Muscle layer of duodenum (tissue), 2 donors: ENCODE data around the gene MIDN.

Experiments
- H3K27ac ChIP-seq: one replicate; pipeline ENCODE4 v1.7.0; 2013; ENCODE audit warnings: mild to moderate bottlenecking, low read length
- H3K27me3 ChIP-seq: one replicate; pipeline ENCODE4 v1.7.0; 2013; ENCODE audit warnings: low read depth, mild to moderate bottlenecking, control low read depth, low read length
- H3K36me3 ChIP-seq, 2 donors: one replicate each; pipeline ENCODE4 v1.7.0; 2013; ENCODE audit warnings: low read length in 2 of 2, control low read depth in 1 of 2, mild to moderate bottlenecking in 1 of 2; ENCODE audit not compliant: insufficient read depth in 2 of 2, control insufficient read depth in 1 of 2
- H3K4me1 ChIP-seq, 2 donors: one replicate each; pipeline ENCODE4 v1.7.0; 2013; ENCODE audit warnings: low read length in 2 of 2, mild to moderate bottlenecking in 2 of 2, control low read depth in 1 of 2, moderate library complexity in 1 of 2; ENCODE audit not compliant: insufficient read depth in 2 of 2, control insufficient read depth in 1 of 2
- H3K4me3 ChIP-seq, 2 donors: one replicate each; pipeline ENCODE4 v1.7.0; 2013; ENCODE audit warnings: low read length in 2 of 2, low read depth in 1 of 2, mild to moderate bottlenecking in 1 of 2
- H3K9me3 ChIP-seq, 2 donors: one replicate each; pipeline ENCODE4 v1.7.0; 2013; ENCODE audit warnings: low read length in 2 of 2, control low read depth in 1 of 2, mild to moderate bottlenecking in 1 of 2; ENCODE audit not compliant: control insufficient read depth in 1 of 2
- donor health status: healthy.

MIDN gene

GRCh38 chr19:1214299-1214861 lies 34.0 kb upstream of the MIDN start:
- Histone ChIP-seq H3K36me3 (no peaks in the 10 kb centered on the region), H3K27me3 (no peaks in the 10 kb centered on the region), H3K9me3 (no peaks in the 10 kb centered on the region), H3K27ac (peak overlapping the region; percentile 77), H3K4me1 (peaks cover 14 to 68% of the 10 kb centered on the region in 2 donors), H3K4me3 (peak overlapping the region in 1 of 2 donors; percentile 23)

GRCh38 chr19:1214862-1215731 lies 33.3 kb upstream of the MIDN start:
- Histone ChIP-seq H3K27ac (peak overlapping the region; percentile 77), H3K9me3 (no peaks in the 10 kb centered on the region), H3K36me3 (no peaks in the 10 kb centered on the region), H3K4me1 (peaks cover 8 to 61% of the 10 kb centered on the region in 2 donors), H3K27me3 (no peaks in the 10 kb centered on the region), H3K4me3 (peak overlapping the region in 1 of 2 donors; percentile 23)

GRCh38 chr19:1216756-1217155 lies 31.6 kb upstream of the MIDN start:
- H3K9me3 ChIP-seq, result no peaks in the 10 kb centered on the region
- no peak overlapping the region for H3K4me3 ChIP-seq
- no peak overlapping the region for H3K27ac ChIP-seq
- H3K27me3 ChIP-seq, result no peaks in the 10 kb centered on the region
- H3K36me3 ChIP-seq, result peaks cover 6 to 10% of the 10 kb centered on the region in 2 donors
- peaks cover 8 to 58% of the 10 kb centered on the region in 2 donors for H3K4me1 ChIP-seq

GRCh38 chr19:1217366-1217765 lies 31.0 kb upstream of the MIDN start:
- Histone ChIP-seq H3K27me3 (no peaks in the 10 kb centered on the region), H3K9me3 (no peaks in the 10 kb centered on the region), H3K36me3 (peaks cover 6 to 10% of the 10 kb centered on the region in 2 donors), H3K27ac (no peak overlapping the region), H3K4me1 (peaks cover 8 to 62% of the 10 kb centered on the region in 2 donors), H3K4me3 (no peak overlapping the region)

GRCh38 chr19:1218751-1219567 lies 29.4 kb upstream of the MIDN start:
- no peaks in the 10 kb centered on the region for H3K9me3 ChIP-seq
- H3K4me1 ChIP-seq, result peaks cover 3 to 63% of the 10 kb centered on the region in 2 donors
- peaks cover 6 to 21% of the 10 kb centered on the region in 2 donors for H3K36me3 ChIP-seq
- H3K27ac ChIP-seq, result peak overlapping the region; percentile 39
- H3K27me3 ChIP-seq, result no peaks in the 10 kb centered on the region
- no peak overlapping the region for H3K4me3 ChIP-seq

GRCh38 chr19:1219786-1220476 lies 28.5 kb upstream of the MIDN start:
- Histone ChIP-seq H3K27me3 (no peaks in the 10 kb centered on the region), H3K4me3 (no peak overlapping the region), H3K4me1 (peaks cover 3 to 53% of the 10 kb centered on the region in 2 donors), H3K27ac (no peak overlapping the region), H3K9me3 (no peaks in the 10 kb centered on the region), H3K36me3 (peaks cover 6 to 29% of the 10 kb centered on the region in 2 donors)

GRCh38 chr19:1220477-1220930 lies 27.9 kb upstream of the MIDN start:
- Histone ChIP-seq H3K27me3 (no peaks in the 10 kb centered on the region), H3K4me1 (peaks cover 0 to 48% of the 10 kb centered on the region in 2 donors), H3K27ac (no peak overlapping the region), H3K36me3 (peaks cover 6 to 31% of the 10 kb centered on the region in 2 donors), H3K9me3 (no peaks in the 10 kb centered on the region), H3K4me3 (no peak overlapping the region)

GRCh38 chr19:1220976-1221903 lies 27.1 kb upstream of the MIDN start:
- H3K9me3 ChIP-seq, result no peaks in the 10 kb centered on the region
- no peak overlapping the region for H3K27ac ChIP-seq
- no peaks in the 10 kb centered on the region for H3K27me3 ChIP-seq
- peaks cover 6 to 38% of the 10 kb centered on the region in 2 donors for H3K36me3 ChIP-seq
- H3K4me1 ChIP-seq, result peaks cover 0 to 40% of the 10 kb centered on the region in 2 donors
- H3K4me3 ChIP-seq, result no peak overlapping the region

- Histone ChIP-seq H3K4me1 (peaks cover 0 to 40% of the 10 kb centered on the region in 2 donors), H3K27me3 (no peaks in the 10 kb centered on the region), H3K27ac (no peak overlapping the region), H3K36me3 (peaks cover 6 to 44% of the 10 kb centered on the region in 2 donors), H3K4me3 (no peak overlapping the region), H3K9me3 (no peaks in the 10 kb centered on the region)
These were observed 26.5 kb upstream of the MIDN start for GRCh38 chr19:1221904-1222255.

GRCh38 chr19:1222394-1222793 lies 26.0 kb upstream of the MIDN start:
- H3K4me1 ChIP-seq, result peaks cover 0 to 38% of the 10 kb centered on the region in 2 donors
- no peak overlapping the region for H3K4me3 ChIP-seq
- H3K36me3 ChIP-seq, result peaks cover 6 to 49% of the 10 kb centered on the region in 2 donors
- H3K27me3 ChIP-seq, result no peaks in the 10 kb centered on the region
- no peaks in the 10 kb centered on the region for H3K9me3 ChIP-seq
- H3K27ac ChIP-seq, result no peak overlapping the region
